HG03025 (cell line): ENCODE measurements around the gene CCP110.
"Not testable (repeated sequence)": the region's sequence is repeated elsewhere in the genome, so short reads cannot be mapped to it uniquely, and the experiment has no call there.

Experiments used
- ATAC-seq: cut with Tn5 transposase; IDR thresholded peaks from one replicate; pipeline ENCODE4 v1.9.1; 2021; ENCODE audit warnings: mild to moderate bottlenecking, moderate library complexity; ENCODE audit not compliant: unreplicated experiment, low FRiP score

The CCP110 gene

GRCh38 chr16:19543278-19543996 lies 19.7 kb downstream of the CCP110 start:
- not testable (repeated sequence) for ATAC-seq

- ATAC-seq = no peak
Observed at GRCh38 chr16:19548144-19548543, 24.4 kb downstream of the CCP110 start.

- ATAC-seq = no peak
Observed at GRCh38 chr16:19549673-19550072, 25.9 kb downstream of the CCP110 start.

- ATAC-seq = peak; percentile 91
Observed at GRCh38 chr16:19555186-19555937, 31.6 kb downstream of the CCP110 start, which contains the start of gene VPS35L. Gene VPS35L (plus strand): TSS chr16:19555703. CDS start chr16:19555730, 27 bp downstream.

GRCh38 chr16:19555938-19556771 lies 32.4 kb downstream of the CCP110 start:
- ATAC-seq = no peak

GRCh38 chr16:19559242-19559910 lies 35.6 kb downstream of the CCP110 start:
- no peak for ATAC-seq

- ATAC-seq = no peak
Observed at GRCh38 chr16:19560078-19560477, 36.3 kb downstream of the CCP110 start.

- ATAC-seq = no peak
Observed at GRCh38 chr16:19563377-19563776, 39.6 kb downstream of the CCP110 start.

GRCh38 chr16:19566362-19566761 lies 42.6 kb downstream of the CCP110 start:
- ATAC-seq = no peak

- ATAC-seq = no peak
Observed at GRCh38 chr16:19567560-19567959, 43.8 kb downstream of the CCP110 start.

GRCh38 chr16:19573997-19574396 lies 50.3 kb downstream of the CCP110 start:
- no peak for ATAC-seq

GRCh38 chr16:19574615-19575014 lies 50.9 kb downstream of the CCP110 start:
- no peak for ATAC-seq

- no peak for ATAC-seq
Observed at GRCh38 chr16:19578378-19578971, 54.7 kb downstream of the CCP110 start.

- ATAC-seq = no peak
Observed at GRCh38 chr16:19582050-19582831, 58.5 kb downstream of the CCP110 start.

- ATAC-seq = no peak
Observed at GRCh38 chr16:19583665-19584300, 60.0 kb downstream of the CCP110 start.

GRCh38 chr16:19588661-19589060 lies 64.9 kb downstream of the CCP110 start:
- ATAC-seq = no peak

GRCh38 chr16:19589106-19589505 lies 65.4 kb downstream of the CCP110 start:
- ATAC-seq = no peak

GRCh38 chr16:19589771-19590302 lies 66.1 kb downstream of the CCP110 start:
- ATAC-seq = no peak
